GM04503 (cell line): Measurements from ENCODE around the gene TRAIP.
"Not testable (repeated sequence)": the region's sequence is repeated elsewhere in the genome, so short reads cannot be mapped to it uniquely, and the experiment has no call there.

Experiments used
- DNase-seq: peaks from one replicate; pipeline ENCODE4 v3.0.0-alpha.2; 2012; ENCODE audit warnings: low read depth

TRAIP gene, protein sequence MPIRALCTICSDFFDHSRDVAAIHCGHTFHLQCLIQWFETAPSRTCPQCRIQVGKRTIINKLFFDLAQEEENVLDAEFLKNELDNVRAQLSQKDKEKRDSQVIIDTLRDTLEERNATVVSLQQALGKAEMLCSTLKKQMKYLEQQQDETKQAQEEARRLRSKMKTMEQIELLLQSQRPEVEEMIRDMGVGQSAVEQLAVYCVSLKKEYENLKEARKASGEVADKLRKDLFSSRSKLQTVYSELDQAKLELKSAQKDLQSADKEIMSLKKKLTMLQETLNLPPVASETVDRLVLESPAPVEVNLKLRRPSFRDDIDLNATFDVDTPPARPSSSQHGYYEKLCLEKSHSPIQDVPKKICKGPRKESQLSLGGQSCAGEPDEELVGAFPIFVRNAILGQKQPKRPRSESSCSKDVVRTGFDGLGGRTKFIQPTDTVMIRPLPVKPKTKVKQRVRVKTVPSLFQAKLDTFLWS

GRCh38 chr3:49856181-49857005 is at the start of gene TRAIP:
TRAIP (minus strand) TSS chr3:49856564; CDS start chr3:49856453, 111 bp downstream.
- DNase-seq = peak; percentile 48

DNA sequence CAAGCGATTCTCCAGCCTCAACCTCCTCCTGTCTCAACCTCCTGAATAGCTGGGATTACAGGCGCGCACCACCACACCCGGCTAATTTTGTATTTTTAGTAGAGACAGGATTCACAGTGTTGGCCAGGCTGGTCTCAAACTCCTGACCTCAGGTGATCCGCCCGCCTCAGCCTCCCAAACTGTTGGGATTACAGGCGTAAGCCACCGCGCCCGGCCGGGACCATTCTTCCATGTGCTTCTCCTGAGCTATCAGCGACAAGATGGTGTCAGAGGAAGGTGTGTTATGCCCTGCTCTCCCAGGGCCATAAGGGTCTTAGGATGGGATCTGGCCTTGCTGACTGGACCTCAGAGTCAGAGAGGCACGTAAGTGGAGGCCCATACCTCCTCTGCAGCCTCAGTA is 48.1 kb upstream of the TRAIP start:
- DNase-seq = not testable (repeated sequence)

DNA sequence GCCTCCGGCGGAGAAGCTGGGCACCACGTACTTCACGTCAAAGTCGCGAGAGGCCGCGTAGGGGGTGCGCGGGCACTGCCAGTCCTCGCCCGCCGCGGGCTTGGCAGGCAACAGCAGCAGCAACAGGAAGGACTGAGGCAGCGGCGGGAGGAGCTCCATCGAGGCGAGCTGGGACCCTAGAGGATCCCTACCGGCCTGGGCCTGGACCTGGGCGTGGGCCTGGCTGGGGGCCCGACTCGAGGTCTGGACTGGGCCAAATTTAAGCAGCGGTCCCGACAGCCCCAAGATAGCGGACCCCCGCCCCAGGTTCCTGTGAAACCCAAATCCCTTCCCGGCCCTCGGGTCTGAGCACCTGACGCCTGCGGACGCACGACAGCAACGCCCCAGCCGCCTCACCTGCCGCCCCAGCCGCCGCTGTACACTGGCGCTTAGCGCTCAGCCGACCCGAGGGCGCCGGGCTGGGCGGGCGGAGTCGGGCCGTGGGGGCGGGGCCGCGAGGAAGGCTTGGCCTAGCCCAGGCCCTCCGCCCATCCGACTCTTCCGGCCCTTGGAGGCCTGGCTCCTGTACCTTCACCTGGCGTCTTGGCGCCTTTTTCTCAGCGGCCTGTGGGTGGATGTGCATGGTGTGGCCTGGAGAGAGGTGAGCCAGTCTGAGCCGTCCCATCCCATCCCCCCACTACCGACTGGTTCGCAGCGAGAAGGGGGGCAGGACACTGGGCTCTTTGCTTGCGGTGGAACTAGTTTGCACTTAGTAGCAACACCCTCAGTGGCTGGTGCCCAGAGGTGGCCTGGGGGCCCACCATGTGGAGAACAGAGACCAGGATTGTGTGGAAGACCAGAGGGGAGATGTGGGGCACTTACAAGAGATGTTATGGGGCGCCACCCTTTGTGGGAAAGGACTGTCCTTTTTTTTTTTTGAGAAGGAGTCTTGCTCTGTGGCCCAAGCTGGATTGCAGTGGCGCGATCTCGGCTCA is 47.4 kb upstream of the TRAIP start, which contains the start of gene MST1R:
MST1R (minus strand) TSS at position 423 of the 974 bp plus-strand sequence; CDS start at position 159, 264 bp downstream.
- DNase-seq = no peak

- no peak for DNase-seq
These were observed 46.4 kb upstream of the TRAIP start for GRCh38 chr3:49902511-49903345.

DNA sequence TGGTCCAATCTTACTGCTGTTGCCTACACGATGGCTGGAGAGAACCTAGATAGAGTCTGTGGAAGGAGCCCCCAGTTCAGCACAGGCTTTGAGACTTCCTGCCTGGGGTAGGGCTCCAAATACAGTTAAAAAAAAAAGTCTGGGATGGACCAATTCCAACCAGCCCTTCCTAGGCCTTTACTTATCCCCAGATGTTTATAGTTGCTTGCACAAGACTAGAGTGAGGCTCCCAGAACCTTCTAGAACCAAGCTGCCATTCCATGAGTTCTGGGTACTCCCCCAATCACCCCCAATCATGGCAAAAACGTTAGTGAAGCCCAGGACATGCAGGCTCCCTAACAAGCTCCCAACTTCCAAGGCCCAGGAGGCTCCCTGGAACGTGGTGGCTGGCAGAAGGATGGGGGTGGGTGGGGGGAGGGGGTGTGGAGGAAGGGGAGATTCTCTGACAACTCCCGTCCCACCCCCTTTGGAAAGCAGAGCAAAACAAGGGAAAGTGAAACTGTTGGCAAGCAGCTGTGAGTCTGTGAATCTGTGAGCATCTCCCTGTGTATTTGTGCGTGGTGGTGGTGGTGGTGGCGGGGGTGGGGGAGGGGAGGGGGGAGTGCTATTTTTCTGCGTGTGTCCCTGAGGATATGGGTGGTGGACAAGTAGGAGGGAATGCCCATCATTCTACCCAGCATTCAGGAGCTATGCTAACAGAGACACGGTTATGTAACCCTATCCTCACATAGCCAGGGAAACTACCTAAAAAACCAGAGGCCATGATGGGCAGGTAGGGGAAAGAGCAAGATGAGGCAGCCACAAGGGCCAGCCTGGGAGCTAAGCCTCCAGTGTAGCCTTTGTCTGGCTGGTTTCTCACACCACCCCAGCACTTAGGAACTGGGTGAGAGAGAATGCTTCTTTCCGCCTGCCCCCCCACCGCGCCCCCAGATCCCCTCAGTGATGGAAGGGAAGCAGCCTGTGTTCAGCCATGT is 45.3 kb upstream of the TRAIP start:
- DNase-seq = peak; percentile 8

GRCh38 chr3:49900491-49901153 is 44.3 kb upstream of the TRAIP start:
- DNase-seq = peak; percentile 16

DNA sequence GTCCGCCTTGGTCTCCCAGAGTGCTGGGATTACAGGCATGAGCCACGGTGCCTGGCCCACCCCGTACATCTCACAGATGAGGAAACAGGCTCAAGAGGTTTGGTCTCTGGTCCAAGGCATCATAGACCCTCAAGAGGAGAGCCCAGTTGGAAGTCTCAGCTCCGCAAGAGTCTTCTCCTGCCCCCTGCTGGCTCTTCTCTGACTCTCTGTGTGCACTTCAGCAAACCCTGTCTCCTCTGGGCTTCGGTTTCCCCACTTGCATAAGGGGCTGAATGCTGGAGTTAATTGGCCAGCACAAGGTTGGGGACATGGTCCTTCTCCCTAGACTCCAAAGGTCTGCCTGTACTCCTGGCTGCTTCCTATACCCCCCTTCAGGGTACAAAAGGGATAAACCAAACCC is 43.5 kb upstream of the TRAIP start:
- no peak for DNase-seq

- DNase-seq = no peak
These were observed 42.6 kb upstream of the TRAIP start for GRCh38 chr3:49898991-49899390.

- DNase-seq = no peak
These were observed 40.0 kb upstream of the TRAIP start for GRCh38 chr3:49896345-49896744.

- no peak for DNase-seq
These were observed 39.4 kb upstream of the TRAIP start for GRCh38 chr3:49895791-49896190.

DNA sequence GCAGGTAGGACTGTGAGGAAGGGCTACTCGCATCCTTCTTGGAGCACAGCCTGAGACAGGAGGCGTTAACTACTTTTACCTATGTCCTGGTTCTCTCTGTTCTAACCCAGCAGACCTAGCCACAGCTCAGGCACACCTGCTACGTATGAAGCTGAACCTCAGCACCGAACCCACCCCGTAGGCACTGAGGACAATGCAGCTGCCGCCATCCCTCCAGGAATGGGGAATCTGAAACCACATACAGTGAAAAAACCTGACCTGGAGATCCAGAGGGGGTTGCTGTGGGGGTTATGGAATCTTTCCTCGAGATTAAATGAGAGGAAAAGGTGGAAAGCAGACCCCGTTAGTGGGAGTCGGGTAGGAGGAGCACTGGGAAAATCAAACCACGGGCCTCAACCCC is 32.9 kb upstream of the TRAIP start:
- no peak for DNase-seq

GRCh38 chr3:49886922-49887265 is 30.5 kb upstream of the TRAIP start:
- no peak for DNase-seq

DNA sequence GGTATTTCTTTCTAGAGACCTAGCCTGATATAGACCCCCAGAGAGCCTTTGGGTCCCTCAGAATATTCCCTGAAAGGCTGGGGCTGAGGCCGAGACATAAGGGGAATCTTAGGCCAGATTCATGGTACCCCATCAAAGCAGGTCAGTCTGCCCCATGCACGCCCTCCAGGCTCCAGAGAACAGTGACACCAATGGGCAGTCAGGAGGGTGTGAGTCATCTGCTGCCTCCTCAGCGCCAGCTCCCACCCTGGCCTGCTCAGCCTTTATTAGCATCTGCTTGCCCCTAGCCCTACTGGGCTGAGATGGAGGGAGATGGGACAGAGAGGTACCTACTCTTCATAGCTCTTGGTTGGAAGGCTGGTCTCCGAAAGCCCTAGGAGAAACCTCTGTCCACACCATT is 27.6 kb upstream of the TRAIP start:
- no peak for DNase-seq

DNA sequence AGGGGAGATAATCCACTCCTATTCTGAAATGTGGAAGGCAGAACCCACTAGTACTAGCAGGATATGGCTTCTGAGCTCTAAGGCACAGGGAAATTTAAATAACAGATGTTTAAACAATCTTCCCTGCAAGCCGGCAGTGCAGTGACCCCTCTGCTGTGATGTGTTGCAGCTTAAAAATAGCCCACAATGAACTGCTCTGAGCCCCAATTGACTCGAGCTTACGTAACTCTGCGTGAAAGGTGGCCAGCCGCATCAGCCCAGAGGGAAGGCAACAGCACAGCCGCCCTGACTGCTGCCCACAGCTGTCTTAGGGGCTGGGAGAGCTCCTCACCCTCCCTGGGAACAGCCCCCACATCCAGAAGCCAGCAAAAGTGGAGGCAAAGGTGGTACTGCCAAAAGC is 25.8 kb upstream of the TRAIP start:
- DNase-seq = no peak

DNA sequence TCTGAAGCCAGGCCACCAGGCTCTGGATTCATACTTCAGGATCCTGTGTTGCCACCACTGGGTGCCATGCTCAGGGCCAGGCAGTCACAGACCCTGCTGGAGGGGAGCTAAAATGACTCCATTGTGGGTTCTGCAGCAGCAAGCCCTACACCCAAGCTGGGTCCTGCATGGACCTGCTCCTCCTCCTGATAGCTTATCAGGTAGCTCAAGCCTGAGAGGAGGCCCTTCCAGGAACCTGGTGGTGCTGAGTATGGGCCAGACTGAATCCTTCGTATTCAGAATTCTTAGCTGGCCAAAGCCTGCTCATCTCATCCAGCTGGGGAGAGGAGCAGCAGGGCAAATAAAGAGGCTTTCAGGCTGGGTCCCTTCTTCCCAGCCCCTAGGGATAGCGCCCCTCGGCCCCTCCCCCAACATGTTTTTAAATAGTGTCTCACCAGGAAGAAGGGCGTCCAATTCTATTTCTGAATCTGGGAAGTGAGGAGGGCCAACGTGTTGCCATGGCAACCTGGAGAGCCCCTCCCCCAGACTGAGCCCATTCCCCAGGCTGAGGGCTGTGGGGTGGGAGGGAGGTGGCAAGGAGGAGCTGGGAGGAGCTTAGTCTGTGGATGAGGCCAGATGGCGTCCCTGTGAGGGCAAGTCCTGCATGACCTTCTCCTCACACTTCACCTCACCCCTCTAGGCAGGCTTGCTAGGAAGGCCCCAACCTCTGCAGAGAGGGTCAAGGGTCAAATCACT is 24.4 kb upstream of the TRAIP start:
- DNase-seq = no peak

GRCh38 chr3:49879721-49880120 is 23.4 kb upstream of the TRAIP start:
- no peak for DNase-seq

DNA sequence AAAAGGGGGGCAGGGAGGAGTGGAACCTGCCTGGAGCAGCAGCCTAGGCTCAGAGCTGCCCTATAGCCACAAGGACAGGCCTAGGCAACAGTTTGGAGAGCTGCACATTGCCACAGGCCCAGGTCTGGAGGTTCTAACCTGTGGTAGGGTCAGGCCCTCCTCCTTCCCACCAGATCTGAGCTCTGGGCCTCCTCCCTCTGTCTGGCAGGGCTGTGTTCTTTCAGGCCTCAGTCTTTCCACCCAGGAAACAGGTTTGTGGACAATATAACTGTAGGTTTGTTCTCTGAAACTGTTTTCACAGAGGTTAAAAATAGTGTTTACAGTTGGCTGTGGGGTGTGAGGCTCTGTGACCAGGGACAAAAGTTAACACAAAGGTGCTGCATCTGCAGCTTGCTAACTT is 22.3 kb upstream of the TRAIP start:
- DNase-seq = no peak

DNA sequence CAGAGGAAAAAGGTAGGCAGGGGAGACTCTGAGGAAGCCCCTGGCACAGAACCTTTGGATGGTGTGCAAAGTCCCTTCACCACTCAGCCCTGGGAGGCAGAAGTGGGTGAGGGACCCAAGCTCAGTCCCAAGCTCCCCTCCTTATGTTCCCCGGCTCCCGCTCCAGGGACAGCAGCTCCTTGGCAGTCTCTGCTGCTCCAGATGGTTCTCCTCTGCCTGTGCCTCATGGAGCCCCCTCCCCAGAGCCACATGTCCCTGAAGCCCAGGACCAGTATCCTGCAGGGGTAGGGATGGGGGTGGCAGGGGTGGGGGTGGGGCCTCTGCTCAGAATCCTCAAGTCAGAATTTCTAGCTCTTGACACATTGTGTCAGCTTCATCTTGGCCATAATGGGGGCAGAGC is 21.4 kb upstream of the TRAIP start:
- DNase-seq = no peak

- no peak for DNase-seq
These were observed 20.2 kb upstream of the TRAIP start for GRCh38 chr3:49876567-49876966.
